Breast epithelium (tissue), 3 donors: ENCODE results near the gene NETO2.

Source experiments
- POLR2A ChIP-seq: fragments of 450-650 bp; IDR thresholded peaks from one replicate; pipeline ENCODE4 v1.6.1; 2016; ENCODE audit warnings: antibody characterized with exemption, mild to moderate bottlenecking, moderate library complexity
- TF ChIP-seq, protein P1 (sequence below), 3 donors: fragments of 450-650 bp; IDR thresholded peaks; one replicate each; pipeline ENCODE4 v1.5.1; 2016 to 2017; ENCODE audit warnings: antibody characterized with exemption in 3 of 3, mild to moderate bottlenecking in 3 of 3, moderate library complexity in 3 of 3

DNA sequence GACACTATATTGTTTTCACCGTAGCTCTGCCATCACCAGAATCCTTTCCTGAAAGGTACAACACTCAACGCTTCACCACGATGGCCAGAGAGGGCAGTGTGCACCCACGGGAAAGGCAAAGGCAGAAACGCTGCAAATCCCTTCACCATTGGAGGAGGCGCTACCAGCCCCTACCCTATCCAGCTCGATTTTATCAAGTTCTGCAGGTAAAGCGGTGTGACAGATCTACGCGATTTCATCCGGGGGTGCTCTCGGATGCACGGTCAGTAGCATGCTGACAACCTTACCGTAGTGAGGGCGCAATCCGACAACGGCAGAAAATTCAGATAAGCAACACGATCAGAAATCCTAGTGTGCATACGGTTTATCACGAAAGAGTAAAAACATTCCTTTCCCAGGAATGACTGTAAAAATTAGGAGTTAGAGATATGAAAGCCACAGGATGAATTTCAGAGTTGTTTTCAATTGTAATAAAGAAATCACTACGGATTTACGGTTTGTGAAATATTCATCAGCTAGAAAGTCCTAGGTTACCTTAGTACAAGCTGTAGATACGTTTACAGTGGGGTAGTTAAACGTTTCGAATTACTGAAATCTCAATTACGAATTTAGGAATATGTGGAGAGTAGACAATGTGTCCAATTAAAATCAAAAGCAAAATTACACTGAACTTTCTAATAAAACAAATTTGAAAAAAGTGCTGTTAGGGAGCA lies 1.8 kb downstream of the NETO2 start:
- TF ChIP-seq, protein P1, sequence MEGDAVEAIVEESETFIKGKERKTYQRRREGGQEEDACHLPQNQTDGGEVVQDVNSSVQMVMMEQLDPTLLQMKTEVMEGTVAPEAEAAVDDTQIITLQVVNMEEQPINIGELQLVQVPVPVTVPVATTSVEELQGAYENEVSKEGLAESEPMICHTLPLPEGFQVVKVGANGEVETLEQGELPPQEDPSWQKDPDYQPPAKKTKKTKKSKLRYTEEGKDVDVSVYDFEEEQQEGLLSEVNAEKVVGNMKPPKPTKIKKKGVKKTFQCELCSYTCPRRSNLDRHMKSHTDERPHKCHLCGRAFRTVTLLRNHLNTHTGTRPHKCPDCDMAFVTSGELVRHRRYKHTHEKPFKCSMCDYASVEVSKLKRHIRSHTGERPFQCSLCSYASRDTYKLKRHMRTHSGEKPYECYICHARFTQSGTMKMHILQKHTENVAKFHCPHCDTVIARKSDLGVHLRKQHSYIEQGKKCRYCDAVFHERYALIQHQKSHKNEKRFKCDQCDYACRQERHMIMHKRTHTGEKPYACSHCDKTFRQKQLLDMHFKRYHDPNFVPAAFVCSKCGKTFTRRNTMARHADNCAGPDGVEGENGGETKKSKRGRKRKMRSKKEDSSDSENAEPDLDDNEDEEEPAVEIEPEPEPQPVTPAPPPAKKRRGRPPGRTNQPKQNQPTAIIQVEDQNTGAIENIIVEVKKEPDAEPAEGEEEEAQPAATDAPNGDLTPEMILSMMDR (IDR thresholded peaks at IDR 0.05), result peak; percentile 61 to 82 (median 78)
- TF ChIP-seq POLR2A, result no peak
